Endothelial cell of umbilical vein (primary cell): ENCODE results near the gene FBLN2. TPM values are rescaled to one million over a fixed set of nuclear protein-coding genes. Genes with fewer than 3 reads are reported as not detected.

Source experiments
- BruUV-seq: library from RNA; stranded (reverse); fragments of 400-500 nt; replicated peaks from 2 replicates; lab custom pipeline; 2021; lab: Mats Ljungman, UMichigan
- CTCF ChIA-PET: fragments of 300-600, 350-600 bp; sonication (Branson Sonifier 250); formaldehyde crosslinking; loops from one replicate; lab custom pipeline; 2021; ENCODE audit warnings: antibody characterized with exemption, inconsistent platforms; lab: Charles Lee
- POLR2A ChIA-PET: fragments of 300-600, 350-600 bp; sonication (Branson Sonifier 250); formaldehyde crosslinking; loops from one replicate; lab custom pipeline; 2021; ENCODE audit warnings: antibody characterized with exemption, inconsistent platforms; lab: Charles Lee
- DNase-seq: peaks from one replicate; pipeline ENCODE4 v3.0.0-alpha.2; 2011; ENCODE audit warnings: low read depth, low spot score
- FAIRE-seq: peaks from 2 replicates; lab custom pipeline; 2011; peaks lifted over from hg19 to GRCh38; lab: Jason Lieb, UNC
- H2AFZ ChIP-seq: 2 replicates; pipeline ENCODE4 v1.6.0; 2012; ENCODE audit warnings: low read depth, low read length, control low read depth, inconsistent platforms
- H3K27ac ChIP-seq: 2 replicates; pipeline ENCODE4 v1.5.1; 2011; ENCODE audit warnings: low read depth, mild to moderate bottlenecking, control low read depth, low read length, moderate library complexity; ENCODE audit not compliant: insufficient read depth
- H3K27me3 ChIP-seq, 2 experiments: 2 replicates each; pipeline versions ENCODE4 v1.6.0 to v1.6.1; 2011; ENCODE audit warnings: low read length in 2 of 2, mixed read lengths in 1 of 2; ENCODE audit not compliant: control insufficient read depth in 2 of 2, insufficient read depth in 2 of 2
- H3K36me3 ChIP-seq, 2 experiments: 2 replicates in 1 of 2; 3 replicates in 1 of 2; pipeline ENCODE4 v1.5.1; 2011; ENCODE audit warnings: low read length in 2 of 2, mild to moderate bottlenecking in 1 of 2, moderate library complexity in 1 of 2; ENCODE audit not compliant: control insufficient read depth in 2 of 2, insufficient read depth in 2 of 2; ENCODE audit errors: extremely low read depth in 1 of 2
- H3K4me1 ChIP-seq: 3 replicates; pipeline ENCODE4 v1.5.1; 2011; ENCODE audit warnings: mild to moderate bottlenecking, low read length; ENCODE audit not compliant: control insufficient read depth, insufficient read depth; ENCODE audit errors: extremely low read depth
- H3K4me2 ChIP-seq: 2 replicates; pipeline ENCODE4 v1.6.1; 2011; ENCODE audit warnings: low read length, control low read depth, mixed read lengths; ENCODE audit not compliant: insufficient read depth
- H3K4me3 ChIP-seq, 3 experiments: fragments of 200-600 bp in 1 of 3; sonication (generic), shearing (Covaris generic) in 1 of 3; replicated peaks in 1 of 3; 2 replicates each; pipeline ENCODE4 v1.5.1; 2011 to 2016; ENCODE audit warnings: control low read depth in 3 of 3, low read length in 3 of 3, mild to moderate bottlenecking in 2 of 3, inconsistent platforms in 1 of 3, low read depth in 1 of 3, moderate library complexity in 1 of 3; ENCODE audit not compliant: insufficient read depth in 1 of 3
- H3K79me2 ChIP-seq: 2 replicates; pipeline ENCODE4 v1.6.0; 2012; ENCODE audit warnings: low read length, inconsistent platforms; ENCODE audit not compliant: control insufficient read depth, insufficient read depth
- H3K9ac ChIP-seq: replicated peaks from 2 replicates; pipeline ENCODE3; 2011; ENCODE audit warnings: low read length, control low read depth; ENCODE audit not compliant: insufficient read depth; ENCODE audit errors: extremely low read depth
- H3K9me1 ChIP-seq: replicated peaks from 3 replicates; pipeline ENCODE4 v1.6.0; 2011; ENCODE audit warnings: mild to moderate bottlenecking, low read length; ENCODE audit not compliant: control insufficient read depth, insufficient read depth; ENCODE audit errors: extremely low read depth
- H3K9me3 ChIP-seq: replicated peaks from 2 replicates; pipeline ENCODE4 v1.5.1; 2012; ENCODE audit warnings: low read length, inconsistent platforms; ENCODE audit not compliant: control insufficient read depth, insufficient read depth
- H4K20me1 ChIP-seq: replicated peaks from 2 replicates; pipeline ENCODE3; 2011; ENCODE audit warnings: mild to moderate bottlenecking, low read length; ENCODE audit not compliant: control insufficient read depth, insufficient read depth; ENCODE audit errors: extremely low read depth
- EZH2 ChIP-seq: IDR thresholded peaks from 2 replicates; pipeline ENCODE4 v1.6.1; 2012; ENCODE audit warnings: borderline replicate concordance, low read depth, mild to moderate bottlenecking, moderate library complexity, low read length, inconsistent platforms; ENCODE audit not compliant: severe bottlenecking
- GATA2 ChIP-seq: IDR thresholded peaks from 2 replicates; pipeline ENCODE4 v1.7.0; 2011; ENCODE audit warnings: low read depth, mild to moderate bottlenecking, moderate library complexity, mixed read lengths, low read length; ENCODE audit not compliant: insufficient read length, insufficient read depth
- JUN ChIP-seq: IDR thresholded peaks from 2 replicates; pipeline ENCODE4 v1.6.1; 2011; ENCODE audit warnings: borderline replicate concordance, low read depth; ENCODE audit not compliant: insufficient read length, insufficient read depth
- POLR2A ChIP-seq: IDR thresholded peaks from 2 replicates; pipeline ENCODE4 v1.6.1; 2012; ENCODE audit warnings: low read depth, mild to moderate bottlenecking, control low read depth, low read length
- POLR2AphosphoS5 ChIP-seq: IDR thresholded peaks from 2 replicates; pipeline ENCODE4 v1.6.1; 2012; ENCODE audit warnings: low read depth, mild to moderate bottlenecking, control low read depth, low read length, moderate library complexity; ENCODE audit not compliant: insufficient read depth
- dilution Hi-C: fragments of 300-500 bp; cut with MboI; formaldehyde crosslinking; loops from one replicate; pipeline ENCODE4 v1.15.0; 2019; ENCODE audit warnings: low sequenced_read_pairs; ENCODE audit not compliant: extremely low pct_ligation_motif_present
- intact Hi-C: fragments of 100-400 bp; cut with micrococcal nuclease; formaldehyde crosslinking; loops from one replicate; pipeline ENCODE4 v1.10.0; 2022
- polyA plus RNA-seq, 4 experiments: library from polyadenylated mRNA; depleted of rRNA in 3 of 4; stranded (reverse) in 3 of 4; unstranded in 1 of 4; fragments of >200 nt; gene quantifications; 2 replicates each; pipeline versions ENCODE4 v1.2.1 to v1.2.3, GENCODE V29; 2011 to 2012; ENCODE audit warnings: missing spikeins in 1 of 4
- total RNA-seq: library from RNA; stranded (reverse); gene quantifications from 2 replicates; pipeline ENCODE4 v1.2.3, GENCODE V29; 2021
- TF ChIP-seq, protein P1 (sequence below): IDR thresholded peaks from 2 replicates; pipeline ENCODE4 v1.6.1; 2011; ENCODE audit not compliant: insufficient read depth, insufficient read length
- TF ChIP-seq, protein P2 (sequence below), 2 donors: IDR thresholded peaks; 1 replicate in 1 of 2; 2 replicates in 1 of 2; pipeline ENCODE4 v1.5.1; 2011; ENCODE audit warnings: low read length in 2 of 2, mild to moderate bottlenecking in 2 of 2, moderate library complexity in 2 of 2, control low read depth in 1 of 2, inconsistent platforms in 1 of 2, low read depth in 1 of 2; ENCODE audit not compliant: insufficient read depth in 1 of 2; ENCODE audit errors: extremely low read depth in 1 of 2

The FBLN2 gene
- total and polyA plus RNA-seq, 2 donors (not counting 3 experiments of a cell fraction or from before 2014, with no cell fraction given), result 1.4 to 1.9 TPM

- no peak overlapping the region for H3K4me2 ChIP-seq
- intact Hi-C loops, result no loop called here
- no peaks in the 10 kb centered on the region for H3K9me1 ChIP-seq
- no peak for TF ChIP-seq JUN
- no peak for TF ChIP-seq EZH2
- TF ChIP-seq, protein P1, sequence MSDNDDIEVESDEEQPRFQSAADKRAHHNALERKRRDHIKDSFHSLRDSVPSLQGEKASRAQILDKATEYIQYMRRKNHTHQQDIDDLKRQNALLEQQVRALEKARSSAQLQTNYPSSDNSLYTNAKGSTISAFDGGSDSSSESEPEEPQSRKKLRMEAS, result no peak
- TF ChIP-seq, protein P2, sequence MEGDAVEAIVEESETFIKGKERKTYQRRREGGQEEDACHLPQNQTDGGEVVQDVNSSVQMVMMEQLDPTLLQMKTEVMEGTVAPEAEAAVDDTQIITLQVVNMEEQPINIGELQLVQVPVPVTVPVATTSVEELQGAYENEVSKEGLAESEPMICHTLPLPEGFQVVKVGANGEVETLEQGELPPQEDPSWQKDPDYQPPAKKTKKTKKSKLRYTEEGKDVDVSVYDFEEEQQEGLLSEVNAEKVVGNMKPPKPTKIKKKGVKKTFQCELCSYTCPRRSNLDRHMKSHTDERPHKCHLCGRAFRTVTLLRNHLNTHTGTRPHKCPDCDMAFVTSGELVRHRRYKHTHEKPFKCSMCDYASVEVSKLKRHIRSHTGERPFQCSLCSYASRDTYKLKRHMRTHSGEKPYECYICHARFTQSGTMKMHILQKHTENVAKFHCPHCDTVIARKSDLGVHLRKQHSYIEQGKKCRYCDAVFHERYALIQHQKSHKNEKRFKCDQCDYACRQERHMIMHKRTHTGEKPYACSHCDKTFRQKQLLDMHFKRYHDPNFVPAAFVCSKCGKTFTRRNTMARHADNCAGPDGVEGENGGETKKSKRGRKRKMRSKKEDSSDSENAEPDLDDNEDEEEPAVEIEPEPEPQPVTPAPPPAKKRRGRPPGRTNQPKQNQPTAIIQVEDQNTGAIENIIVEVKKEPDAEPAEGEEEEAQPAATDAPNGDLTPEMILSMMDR (IDR thresholded peaks at IDR 0.05; ENCODE audit: extremely low read depth in 1 of 2, insufficient read depth in 1 of 2, low read depth in 1 of 2, low read length in 2 of 2), result no peak
- TF ChIP-seq POLR2A, result no peak
- no peak for TF ChIP-seq POLR2AphosphoS5
- no peak for TF ChIP-seq GATA2
- no TSS peak for BruUV-seq
- no peak overlapping the region for H3K27ac ChIP-seq
- DNase-seq, result no peak
- H3K27me3 ChIP-seq, result no peaks in the 10 kb centered on the region
- no peaks in the 10 kb centered on the region for H3K79me2 ChIP-seq
- ChIA-PET POLR2A (no interaction called here), CTCF (no interaction called here)
- no peaks in the 10 kb centered on the region for H3K4me1 ChIP-seq
- H3K4me3 ChIP-seq, result no peak overlapping the region
- no peaks in the 10 kb centered on the region for H3K9me3 ChIP-seq
- no peak for FAIRE-seq
- no peak overlapping the region for H3K9ac ChIP-seq
- dilution Hi-C loops, result no loop called here
- no peaks in the 10 kb centered on the region for H3K36me3 ChIP-seq
- H2AFZ ChIP-seq, result no peak overlapping the region
- H4K20me1 ChIP-seq, result no peaks in the 10 kb centered on the region
These were observed 59.1 kb downstream of the FBLN2 start for GRCh38 chr3:13607821-13608597.
